OCI-LY1 (cell line): ENCODE data around the gene COL1A2.

ENCODE experiments used
- EZH2 ChIP-seq: fragments of 200-600 bp; sonication (generic), shearing (Covaris generic); IDR thresholded peaks from 2 replicates; pipeline ENCODE4 v1.8.0; 2017; ENCODE audit warnings: borderline replicate concordance, mixed run types, mild to moderate bottlenecking, antibody characterized with exemption, low read length, moderate library complexity, mixed read lengths
- TF ChIP-seq, protein P1 (sequence below): fragments of 200-600 bp; sonication (generic), shearing (Covaris generic); IDR thresholded peaks from 2 replicates; pipeline ENCODE4 v1.5.1; 2017; ENCODE audit warnings: mild to moderate bottlenecking, antibody characterized with exemption, low read length, moderate library complexity, mixed read lengths

DNA sequence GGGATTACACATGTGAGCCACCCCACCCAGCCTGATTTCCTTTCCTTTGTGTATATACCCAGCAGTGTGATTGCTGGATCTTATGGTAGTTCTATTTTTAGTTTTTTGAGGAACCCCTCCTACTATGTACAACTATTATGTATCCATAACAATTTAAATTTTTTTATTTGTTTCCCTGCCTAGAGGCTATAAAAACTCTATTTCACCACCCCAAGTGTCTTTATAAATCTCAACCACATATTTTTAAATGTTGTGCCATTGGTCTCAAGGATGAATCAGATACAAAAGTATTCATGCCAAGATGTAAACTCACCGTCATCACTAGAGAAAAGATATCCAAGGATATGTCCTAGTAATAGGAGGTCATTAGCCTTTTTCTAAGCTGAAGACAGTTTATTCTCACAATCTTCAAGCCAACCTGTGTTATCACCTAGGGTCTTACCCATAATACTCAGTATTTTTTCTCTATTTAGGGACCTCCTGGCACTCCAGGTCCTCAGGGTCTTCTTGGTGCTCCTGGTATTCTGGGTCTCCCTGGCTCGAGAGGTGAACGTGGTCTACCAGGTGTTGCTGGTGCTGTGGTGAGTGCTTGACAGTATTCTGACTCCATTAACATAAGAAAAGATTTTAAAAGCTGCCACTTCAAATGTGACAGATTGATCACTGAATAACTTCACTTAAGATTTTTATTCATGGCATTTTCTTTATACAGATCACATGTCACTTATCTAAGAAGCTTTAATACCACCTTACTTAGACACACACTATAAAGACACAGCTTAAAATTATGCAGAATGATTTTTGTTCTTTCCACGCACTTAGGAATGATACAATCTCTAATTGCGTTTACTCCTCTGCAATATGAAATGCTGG lies 29.4 kb downstream of the COL1A2 start:
- TF ChIP-seq, protein P1, sequence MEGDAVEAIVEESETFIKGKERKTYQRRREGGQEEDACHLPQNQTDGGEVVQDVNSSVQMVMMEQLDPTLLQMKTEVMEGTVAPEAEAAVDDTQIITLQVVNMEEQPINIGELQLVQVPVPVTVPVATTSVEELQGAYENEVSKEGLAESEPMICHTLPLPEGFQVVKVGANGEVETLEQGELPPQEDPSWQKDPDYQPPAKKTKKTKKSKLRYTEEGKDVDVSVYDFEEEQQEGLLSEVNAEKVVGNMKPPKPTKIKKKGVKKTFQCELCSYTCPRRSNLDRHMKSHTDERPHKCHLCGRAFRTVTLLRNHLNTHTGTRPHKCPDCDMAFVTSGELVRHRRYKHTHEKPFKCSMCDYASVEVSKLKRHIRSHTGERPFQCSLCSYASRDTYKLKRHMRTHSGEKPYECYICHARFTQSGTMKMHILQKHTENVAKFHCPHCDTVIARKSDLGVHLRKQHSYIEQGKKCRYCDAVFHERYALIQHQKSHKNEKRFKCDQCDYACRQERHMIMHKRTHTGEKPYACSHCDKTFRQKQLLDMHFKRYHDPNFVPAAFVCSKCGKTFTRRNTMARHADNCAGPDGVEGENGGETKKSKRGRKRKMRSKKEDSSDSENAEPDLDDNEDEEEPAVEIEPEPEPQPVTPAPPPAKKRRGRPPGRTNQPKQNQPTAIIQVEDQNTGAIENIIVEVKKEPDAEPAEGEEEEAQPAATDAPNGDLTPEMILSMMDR, result no peak
- TF ChIP-seq EZH2, result no peak
